ENCODE results near the gene PIH1D1.

Gene PIH1D1

GRCh38 chr19:49432141-49433073, 19.2 kb downstream of the PIH1D1 start:
- no peak for DNase-seq

- no peak for DNase-seq
Measured at GRCh38 chr19:49431330-49431749, 20.3 kb downstream of the PIH1D1 start.

DNA sequence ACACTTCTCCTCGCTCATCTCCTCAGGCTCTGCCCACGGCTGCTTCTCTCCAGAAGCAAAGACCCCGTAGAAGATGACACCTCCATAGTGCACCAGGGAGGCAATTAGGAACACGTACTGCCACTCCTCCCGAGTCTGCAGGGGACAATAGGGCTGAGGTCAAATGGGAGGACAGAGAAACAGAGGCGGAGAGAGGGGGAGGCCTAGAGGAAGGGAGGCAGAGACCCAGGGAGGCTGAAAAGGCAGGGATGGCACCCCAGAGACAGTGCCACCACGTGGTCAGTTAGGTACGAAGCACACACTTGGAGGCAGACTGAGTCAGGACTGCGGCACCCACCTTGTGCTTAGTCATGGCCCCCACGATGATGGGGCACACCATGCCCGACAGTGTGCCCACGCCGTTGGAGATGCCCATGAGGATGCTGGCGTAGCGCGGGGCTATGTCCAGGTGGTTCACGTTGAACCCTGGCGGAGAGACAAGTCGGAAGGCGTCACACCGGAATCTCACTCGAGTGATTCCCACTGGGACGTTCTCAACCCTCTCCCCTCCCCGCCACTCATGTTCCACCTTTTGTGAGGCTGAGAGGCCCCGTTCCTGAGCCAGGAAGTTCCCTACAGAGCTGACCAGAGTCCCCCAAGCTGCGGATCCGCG, 20.8 kb downstream of the PIH1D1 start:
- no peak for DNase-seq

DNA sequence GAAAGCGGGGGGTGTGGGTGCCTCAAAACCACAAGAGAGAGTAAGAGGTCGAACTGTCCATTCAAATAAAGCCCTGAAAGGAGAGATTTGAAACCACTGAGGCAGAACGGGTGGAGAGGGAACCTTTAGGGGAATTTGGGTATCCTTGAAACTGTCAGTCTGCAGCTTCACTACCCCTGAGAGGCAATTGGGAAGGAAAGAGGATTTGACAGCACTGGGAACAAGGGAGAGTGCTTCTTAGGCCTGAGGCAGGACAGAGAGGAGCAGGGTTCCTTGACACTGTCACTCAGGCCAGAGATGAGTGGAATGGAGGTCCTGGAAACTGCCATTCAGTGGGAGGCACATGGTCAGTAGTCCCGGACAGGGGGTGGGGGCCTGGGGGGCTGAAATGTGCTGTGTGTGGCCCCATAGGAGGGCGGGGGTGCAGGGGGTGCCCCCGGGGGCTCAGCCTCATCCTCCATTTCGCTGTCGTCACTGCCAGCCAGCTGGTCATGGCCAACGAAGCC, 21.4 kb downstream of the PIH1D1 start:
- no peak for DNase-seq

DNA sequence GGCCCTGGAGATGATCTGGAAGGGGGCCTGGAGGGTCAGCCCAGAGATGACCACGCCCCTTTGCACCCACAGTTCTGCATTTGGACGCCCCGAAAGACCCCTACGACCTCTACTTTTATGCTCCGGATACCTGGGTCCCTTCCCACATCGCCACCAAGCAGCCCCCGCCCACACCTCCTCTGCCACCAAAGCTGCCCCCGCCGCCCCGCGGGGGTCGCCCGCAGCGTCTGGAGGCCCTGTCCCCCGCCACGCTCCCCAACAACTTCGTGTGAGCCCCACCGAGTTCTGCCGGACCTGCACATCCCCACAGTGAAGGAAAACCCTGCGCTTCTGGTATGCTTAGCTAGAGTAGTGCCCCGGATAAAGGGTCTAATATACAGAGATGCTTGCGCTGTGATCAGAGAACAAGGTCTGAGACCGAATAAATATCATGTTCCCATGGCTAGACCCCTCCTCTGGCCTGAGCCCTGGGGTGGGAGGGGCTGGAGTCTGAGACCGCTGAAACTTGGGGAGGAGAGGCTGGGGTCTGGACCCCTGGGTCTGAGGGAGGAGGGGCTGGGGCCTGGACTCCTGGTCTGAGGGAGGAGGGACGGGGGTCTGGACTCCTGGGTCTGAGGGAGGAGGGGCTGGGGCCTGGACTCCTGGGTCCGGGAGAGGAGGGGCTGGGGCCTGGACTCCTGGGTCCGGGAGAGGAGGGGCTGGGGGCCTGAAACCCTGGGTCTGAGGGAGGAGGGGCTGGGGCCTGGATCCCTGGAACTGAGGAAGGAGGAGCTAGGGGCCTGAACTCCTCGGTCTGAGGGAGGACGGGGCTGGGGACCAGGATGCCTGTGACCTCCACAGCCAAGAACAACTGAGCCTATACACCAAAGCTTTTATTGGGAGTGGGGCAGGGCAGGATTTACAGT, 22.8 kb downstream of the PIH1D1 start:
- no peak for DNase-seq

GRCh38 chr19:49427855-49428546, 23.6 kb downstream of the PIH1D1 start:
- DNase-seq, result no peak

DNA sequence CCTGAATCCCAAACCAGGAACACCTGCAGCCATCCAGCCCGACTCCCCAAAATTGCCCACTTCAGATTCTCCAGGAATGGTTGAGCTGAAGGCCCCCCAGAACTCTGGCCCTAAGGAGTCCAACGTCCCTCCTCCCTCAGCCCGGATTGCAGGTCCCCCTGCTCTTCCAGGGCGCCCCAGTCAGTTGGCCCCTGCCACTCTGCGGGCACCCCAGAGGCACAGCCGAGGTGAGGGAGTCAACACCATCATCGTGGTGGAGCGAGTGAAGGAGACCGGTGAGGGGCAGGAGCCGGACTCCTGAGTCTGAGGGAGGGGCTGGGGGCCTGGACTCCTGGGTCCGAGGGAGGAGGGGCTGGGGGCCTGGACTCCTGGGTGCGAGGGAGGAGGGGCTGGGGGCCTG, 24.3 kb downstream of the PIH1D1 start:
- DNase-seq, result no peak

GRCh38 chr19:49425922-49426592, 25.6 kb downstream of the PIH1D1 start:
- no peak for DNase-seq

- no peak for DNase-seq
Measured at GRCh38 chr19:49425178-49425577, 26.4 kb downstream of the PIH1D1 start, which contains the start of gene GFY. GFY (plus strand) TSS chr19:49425388; CDS start chr19:49426431, 1,043 bp downstream.

- DNase-seq, result no peak
Measured at GRCh38 chr19:49423985-49424303, 27.7 kb downstream of the PIH1D1 start.

DNA sequence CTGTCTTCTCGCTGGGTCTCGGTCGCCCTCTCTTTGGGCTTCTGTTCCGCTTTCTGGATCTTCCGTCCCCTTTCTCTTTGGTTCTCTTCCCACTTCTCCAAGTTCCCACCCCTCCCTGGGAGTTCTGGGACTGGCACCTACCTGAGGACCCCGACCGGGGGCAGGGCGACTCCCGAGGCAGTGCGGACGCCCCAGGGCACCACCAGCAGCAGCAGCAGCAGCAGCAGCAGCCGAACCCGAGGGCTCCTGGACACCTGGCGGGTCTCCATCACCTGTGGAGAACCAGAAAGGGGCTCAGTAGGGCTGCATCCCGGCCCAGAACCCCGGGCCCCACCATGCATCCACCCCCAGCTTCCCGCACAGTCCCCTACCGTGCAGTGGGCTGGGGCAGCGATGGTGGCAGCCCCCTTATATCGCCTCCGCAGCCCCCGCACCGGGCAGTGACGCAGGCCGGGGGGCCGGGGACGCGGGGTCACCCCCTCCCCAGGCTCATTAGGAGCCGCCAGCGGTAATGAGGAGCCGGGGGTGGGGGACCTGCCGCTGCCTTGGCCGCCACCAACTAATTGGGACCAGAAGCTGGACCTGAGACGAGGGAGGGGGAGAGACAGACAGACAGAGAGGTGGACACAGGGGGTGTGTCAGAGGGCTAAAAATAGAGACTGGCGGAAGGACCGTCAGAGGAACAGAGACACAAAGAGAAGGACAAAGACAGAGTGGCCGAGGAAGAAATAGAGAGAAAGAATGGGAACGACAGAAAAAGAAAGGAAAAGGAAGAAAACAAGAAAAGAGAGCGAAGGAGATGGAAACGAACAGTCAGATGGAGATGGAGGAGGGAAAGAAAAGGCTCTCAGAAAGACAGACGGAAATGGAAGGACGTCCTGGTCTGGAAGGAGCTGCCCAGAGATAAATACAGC, 28.3 kb downstream of the PIH1D1 start, which contains the start of gene PTH2:
TSS of gene PTH2 (minus strand) at position 371 of the 914 bp plus-strand sequence. CDS start at position 269, 102 bp downstream.
- no peak for DNase-seq

- no peak for DNase-seq
Measured at GRCh38 chr19:49422407-49423070, 29.1 kb downstream of the PIH1D1 start.

- DNase-seq, result no peak
Measured at GRCh38 chr19:49421878-49422202, 29.8 kb downstream of the PIH1D1 start.

- DNase-seq, result peak; percentile 89
Measured at GRCh38 chr19:49421039-49421877, 30.4 kb downstream of the PIH1D1 start.

DNA sequence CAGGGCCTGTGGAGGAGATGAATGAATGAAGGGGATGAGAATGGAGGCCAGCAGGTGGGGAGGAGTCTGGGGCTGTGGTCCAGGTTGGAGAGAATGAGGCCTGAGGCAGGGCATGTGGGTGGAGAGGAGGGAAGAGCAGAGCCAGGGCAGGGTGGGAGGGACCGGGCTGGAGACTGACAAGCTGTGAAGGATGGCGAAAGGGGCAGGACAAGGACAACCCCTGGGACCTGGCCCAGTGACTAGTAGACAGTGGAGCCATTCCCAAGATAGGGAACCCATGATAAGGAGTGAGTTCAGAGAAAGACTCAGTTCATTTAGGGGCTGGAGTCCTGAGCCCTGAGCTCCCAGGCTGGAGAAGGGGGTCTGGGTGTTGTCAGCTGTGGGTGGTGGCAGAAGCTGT, 31.4 kb downstream of the PIH1D1 start:
- DNase-seq, result no peak

- DNase-seq, result no peak
Measured at GRCh38 chr19:49419173-49419572, 32.4 kb downstream of the PIH1D1 start.

DNA sequence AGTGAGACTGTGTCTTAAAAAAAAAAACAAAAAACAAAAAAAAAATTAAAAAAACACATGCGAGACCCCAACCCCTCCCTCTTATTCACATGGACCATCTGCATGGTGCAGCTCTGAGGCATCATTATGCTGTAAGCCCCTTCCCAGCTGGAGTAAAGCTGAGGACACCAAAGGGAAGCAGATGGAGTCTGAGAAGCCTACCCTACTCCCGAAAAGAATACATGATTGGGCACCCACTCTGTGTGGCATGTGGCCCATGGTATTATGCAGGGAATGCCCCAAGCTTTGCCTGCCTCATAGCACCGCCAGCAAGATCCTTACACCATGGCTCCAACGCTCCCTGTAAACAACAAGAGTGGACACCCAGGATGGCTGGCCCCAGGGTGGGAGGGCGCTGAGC, 33.1 kb downstream of the PIH1D1 start:
- DNase-seq, result no peak

- no peak for DNase-seq
Measured at GRCh38 chr19:49417088-49417487, 34.5 kb downstream of the PIH1D1 start.

DNA sequence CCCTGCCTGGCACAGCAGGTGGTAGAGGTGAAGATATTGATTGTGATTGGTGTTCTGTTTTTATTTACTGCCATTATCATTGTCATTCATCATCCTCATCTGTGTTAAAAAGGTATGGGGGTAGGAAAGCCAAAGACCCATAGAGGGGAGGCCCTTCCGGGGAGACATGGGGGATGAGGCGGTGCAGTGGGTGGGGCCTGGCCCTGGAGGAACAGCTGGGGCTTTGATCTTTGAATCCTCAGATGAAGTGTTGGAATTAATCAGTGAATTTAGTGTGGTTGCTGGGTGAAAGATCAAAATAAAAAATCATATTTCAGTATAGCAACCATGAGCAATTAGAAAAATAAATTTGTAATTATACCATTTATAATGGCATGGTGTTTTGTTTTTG, 35.8 kb downstream of the PIH1D1 start:
- DNase-seq, result no peak

Measured in NCI-H1436 treated with DMSO at 0.1 percent for 48 hours (cell line).